NCI-H2081 (cell line): Measurements from ENCODE around the gene ZDHHC14.
"Not testable (repeated sequence)": the region's sequence is repeated elsewhere in the genome, so short reads cannot be mapped to it uniquely, and the experiment has no call there.

Experiments used
- DNase-seq, 2 experiments: peaks; one replicate each; lab custom pipeline; 2025; lab: John Stamatoyannopoulos, UW

ZDHHC14 gene

DNA sequence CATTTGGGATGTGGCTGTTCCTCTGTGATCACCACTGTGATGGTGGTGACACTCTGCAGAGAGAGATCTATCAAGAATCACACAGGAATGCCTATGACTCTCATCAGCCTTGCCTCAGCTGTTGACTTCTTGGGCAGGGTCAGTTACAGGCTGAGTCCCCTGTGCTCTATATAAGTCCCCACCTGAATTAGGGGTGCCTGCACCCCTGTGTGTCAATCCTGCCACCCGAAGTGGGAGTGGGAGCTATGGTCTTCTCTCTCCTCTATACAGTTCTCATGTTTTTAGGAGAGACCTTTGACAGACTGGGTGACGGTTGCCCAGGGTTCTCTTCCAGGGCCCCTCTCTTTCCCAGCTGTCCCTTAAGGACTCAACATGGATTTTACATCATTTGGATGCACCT, 173.8 kb downstream of the ZDHHC14 start:
- DNase-seq: no peak

DNA sequence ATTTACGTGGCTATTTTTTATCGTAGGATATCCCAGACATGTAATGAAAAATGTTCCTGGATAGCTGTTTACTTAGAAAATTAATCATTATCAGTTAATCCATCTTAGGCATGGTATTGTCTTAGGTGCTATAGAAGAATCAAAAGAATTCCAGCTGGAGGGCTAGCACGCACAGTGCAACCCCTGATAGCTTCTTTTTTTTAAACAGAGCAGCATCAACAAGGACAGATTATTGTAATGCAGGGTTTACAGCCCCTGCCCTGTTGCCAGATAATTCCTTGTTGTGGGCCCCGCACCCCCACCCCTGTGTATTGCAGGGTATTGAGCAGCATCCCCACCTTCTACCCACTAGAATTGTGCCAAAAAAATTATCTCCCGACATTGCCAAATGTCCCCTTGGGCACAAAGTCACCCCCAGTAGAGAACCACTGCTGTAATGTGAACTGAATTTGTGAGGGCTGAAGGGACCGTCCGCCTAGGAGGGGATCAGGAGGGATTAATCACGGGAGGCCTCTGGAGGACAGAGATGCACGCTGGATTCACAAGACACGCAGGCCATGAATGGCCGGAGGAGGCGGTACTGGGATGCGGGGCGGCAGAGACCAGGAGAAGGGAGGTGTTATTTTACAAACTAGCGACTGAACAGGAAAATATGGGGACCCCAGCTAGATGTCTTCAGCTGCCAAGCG, 174.6 kb downstream of the ZDHHC14 start:
- DNase-seq: no peak

DNA sequence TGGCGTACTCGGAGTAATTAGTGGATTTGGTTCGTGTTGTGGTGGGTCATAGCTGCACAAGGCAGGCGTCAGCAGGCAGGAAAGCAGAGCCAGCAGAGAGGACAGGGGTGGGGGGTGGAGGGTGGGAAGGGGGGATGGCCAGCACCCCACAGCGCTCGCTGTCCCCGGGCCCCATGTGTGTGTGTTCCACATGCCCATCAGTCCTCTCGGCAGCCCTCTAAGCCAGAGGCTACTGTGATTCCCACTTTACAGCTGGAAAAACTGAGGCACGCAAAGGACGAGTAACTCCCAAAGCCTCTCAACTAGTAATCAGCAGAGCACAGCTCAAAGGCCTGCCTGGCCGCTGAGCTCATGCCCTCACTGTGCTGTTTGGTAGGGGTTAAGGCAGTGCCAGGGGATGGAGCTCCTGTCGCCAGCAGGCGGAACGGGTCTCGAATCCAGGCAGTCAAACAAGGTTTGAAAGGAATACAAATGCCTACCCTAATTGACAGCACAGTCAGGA, 175.2 kb downstream of the ZDHHC14 start:
- DNase-seq: no peak

DNA sequence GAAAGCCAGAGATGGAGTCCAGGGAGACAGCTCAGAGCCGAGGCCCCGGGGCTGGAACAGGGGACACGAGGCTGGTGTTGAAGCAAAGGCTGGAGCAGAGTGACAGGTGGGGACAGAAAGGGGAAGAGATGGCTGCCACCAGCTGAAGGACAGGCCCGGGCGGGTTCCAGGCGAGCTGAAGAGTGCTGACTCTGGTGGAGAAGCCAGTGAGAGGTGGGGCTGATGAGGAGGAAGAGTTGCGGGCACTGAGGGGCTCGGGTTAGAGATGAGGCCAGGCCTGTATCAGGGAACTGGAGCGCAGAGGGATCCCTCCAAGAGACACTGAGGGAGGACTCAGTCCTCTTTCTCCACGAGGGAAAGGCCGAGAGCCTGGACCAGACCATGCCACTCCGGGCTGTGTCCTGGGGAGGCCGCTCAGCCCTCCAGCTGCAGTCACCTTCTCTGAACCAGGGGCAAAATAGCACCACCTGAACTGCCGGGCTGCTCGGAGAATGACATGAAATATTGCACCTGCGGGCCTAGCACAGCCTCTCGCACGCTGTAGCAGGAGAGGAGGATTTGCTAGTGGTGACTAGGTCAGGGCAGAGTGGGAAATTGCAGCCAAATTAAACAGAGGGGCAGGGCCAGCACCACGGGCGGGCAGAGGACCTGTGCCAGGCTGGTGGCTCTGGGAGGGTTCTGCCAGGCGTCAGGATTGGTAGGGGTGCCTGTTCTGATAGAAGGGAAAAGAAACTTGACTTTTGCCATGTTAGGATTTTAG, 175.9 kb downstream of the ZDHHC14 start:
- DNase-seq: peak; percentile 53 to 79

DNA sequence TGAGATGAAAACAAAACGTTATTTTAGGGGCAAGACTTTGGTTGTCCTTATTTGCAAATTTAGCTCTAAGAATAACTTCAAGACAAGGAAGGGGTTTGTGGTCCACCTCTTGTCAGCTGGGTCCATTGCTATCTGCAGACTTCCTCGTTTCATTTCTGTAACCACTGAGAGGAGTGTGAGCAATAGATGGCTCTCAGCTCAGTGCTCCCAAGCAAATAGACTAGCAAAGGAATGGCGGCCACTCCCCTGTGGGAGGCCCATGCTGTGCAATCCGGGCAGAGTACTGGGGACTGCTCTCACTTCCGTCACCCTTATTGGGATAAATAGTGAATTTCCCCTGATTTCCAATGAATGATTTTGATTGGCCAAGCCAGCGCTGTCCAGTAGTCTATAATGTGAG, 176.6 kb downstream of the ZDHHC14 start:
- DNase-seq: no peak

DNA sequence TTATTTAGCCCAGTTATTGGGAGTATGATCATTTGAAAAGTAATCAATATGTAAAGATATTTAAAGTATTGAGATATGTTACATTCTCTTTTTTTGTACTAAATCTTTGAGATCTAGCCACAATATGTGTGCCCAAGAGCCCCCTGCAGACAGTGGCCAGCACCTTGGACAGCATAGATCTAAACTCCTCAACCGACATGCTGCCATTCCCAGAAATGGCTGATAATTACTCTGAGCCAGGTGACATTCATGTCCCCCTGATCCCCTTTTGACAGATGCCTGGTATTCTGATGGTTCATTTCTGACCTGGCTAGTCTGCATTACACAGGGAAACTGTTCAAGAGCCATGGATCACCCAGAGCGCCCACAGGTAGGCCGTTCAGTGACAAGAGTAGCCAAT, 177.1 kb downstream of the ZDHHC14 start:
- DNase-seq: no peak

DNA sequence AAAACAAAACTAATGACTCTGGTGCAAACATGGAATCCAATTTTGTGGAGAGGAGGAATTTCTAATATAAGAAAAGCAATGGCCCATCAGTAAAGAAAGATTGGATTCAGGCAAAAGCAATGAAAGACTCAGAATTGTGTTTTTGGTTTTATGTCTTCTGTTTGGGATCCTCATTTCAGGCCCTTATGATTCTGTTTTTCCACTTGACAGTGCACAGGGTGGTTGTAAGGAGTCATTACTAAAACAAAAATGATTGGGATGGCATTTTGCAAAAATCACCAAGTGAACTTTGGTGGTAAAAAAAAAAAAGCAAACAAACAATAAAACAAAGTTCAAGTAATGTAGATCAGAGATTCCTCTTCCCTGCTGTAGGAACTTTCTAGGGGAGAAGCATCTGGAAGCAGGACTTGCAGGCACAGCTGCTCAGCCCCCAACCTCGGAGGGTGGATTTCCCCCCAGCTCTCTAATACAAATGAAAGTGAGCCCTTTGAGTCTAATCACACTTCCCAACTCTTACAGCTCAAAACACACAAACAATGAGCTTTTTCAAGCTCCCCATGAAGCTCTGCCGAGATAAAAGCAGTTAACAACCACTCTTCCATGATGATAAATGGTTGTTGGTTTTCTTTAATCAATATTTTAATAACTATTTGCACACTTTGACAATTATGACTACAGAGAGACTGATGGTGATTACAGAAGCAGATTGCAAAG, 177.7 kb downstream of the ZDHHC14 start:
- DNase-seq: peak in 1 of 2 experiments; percentile 26

DNA sequence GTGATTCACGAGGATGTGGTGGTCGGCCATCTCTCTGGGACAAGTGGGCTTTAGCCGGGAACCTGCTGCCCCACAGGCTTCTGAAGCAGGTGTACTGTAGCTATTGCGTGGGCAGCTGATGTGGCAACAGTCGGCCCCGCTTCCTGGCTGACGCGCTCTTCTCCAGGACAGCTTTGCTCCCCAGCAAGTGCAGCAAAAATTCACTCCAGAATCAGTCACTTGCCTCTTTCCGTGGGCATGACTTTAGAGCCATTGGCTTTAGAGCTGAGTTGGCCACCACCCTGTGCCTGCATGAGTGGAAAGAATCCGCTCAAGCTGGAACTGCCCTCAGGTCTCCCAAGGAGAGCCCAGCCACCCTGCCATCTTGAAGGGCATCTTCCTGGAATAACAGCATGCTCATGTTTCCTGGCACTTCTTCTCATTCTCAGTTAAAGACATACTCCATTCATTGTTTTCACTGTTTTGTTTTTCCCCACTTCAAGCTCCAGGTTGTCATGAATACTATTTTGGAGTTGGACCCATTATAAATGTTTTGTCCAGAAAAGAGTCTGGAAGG, 178.3 kb downstream of the ZDHHC14 start:
- DNase-seq: peak in 1 of 2 experiments; percentile 26

DNA sequence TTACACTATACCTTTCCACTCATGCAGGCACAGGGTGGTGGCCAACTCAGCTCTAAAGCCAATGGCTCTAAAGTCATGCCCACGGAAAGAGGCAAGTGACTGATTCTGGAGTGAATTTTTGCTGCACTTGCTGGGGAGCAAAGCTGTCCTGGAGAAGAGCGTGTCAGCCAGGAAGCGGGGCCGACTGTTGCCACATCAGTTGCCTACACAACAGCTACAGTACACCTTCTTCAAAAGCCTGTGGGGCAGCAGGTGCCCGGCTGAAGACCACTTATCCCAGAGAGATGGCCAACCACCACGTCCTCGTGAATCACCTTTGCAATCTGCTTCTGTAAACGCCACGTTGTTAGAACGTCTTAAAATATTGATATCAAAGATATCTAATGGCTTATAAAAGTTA, 179.1 kb downstream of the ZDHHC14 start:
- not testable (repeated sequence) for DNase-seq

DNA sequence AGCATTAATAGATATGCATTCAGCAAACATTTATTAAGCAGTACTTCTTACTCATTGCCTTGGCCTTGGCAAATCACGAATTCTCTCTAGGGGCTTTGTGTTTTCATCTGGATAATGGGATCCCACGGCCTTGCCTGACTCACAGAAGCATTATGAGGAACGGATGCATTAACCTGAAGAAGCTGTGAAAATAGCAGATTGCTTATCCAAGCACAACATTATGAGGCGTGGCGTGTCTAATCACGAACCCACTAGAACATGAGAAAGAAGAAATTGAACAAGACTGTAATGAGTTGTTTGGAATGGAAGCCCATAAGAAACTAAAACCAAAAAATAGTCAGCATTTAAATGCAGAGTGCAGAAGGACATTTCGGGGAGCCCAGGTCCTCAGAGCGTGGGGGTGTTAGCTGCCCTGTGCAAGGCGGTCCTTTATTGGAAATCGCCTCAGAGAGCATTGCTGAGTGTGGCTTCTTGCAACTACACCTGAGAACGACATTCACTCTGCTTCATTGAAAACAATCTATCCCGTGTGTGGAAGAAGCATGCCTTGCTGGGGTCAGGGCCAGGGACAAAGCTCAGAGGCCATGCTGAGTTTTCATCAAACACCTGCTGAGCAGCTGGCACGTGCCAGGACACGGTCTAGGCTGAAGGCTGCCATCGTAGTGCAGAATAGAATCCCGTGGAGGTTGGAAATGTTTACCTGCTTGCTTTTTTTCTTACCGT, 179.9 kb downstream of the ZDHHC14 start:
- DNase-seq: peak in 1 of 2 experiments; percentile 55

DNA sequence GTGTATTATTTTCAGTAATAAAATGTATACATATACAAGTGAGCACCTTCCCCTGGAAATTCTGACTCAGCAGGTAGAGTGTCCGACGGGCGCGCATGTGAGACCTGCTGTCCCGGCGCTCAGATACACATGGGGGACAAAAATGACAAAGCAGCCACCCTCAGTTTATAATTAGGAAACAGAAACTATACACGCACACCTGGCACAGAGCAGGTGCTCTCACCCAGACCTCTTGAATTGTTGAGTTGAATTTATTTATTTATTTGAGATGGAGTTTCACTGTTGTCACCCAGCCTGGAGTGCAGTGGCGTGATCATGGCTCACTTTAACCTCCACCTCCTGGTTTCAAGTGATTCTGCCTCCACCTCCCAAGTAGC, 180.4 kb downstream of the ZDHHC14 start:
- DNase-seq: peak in 1 of 2 experiments; percentile 55

DNA sequence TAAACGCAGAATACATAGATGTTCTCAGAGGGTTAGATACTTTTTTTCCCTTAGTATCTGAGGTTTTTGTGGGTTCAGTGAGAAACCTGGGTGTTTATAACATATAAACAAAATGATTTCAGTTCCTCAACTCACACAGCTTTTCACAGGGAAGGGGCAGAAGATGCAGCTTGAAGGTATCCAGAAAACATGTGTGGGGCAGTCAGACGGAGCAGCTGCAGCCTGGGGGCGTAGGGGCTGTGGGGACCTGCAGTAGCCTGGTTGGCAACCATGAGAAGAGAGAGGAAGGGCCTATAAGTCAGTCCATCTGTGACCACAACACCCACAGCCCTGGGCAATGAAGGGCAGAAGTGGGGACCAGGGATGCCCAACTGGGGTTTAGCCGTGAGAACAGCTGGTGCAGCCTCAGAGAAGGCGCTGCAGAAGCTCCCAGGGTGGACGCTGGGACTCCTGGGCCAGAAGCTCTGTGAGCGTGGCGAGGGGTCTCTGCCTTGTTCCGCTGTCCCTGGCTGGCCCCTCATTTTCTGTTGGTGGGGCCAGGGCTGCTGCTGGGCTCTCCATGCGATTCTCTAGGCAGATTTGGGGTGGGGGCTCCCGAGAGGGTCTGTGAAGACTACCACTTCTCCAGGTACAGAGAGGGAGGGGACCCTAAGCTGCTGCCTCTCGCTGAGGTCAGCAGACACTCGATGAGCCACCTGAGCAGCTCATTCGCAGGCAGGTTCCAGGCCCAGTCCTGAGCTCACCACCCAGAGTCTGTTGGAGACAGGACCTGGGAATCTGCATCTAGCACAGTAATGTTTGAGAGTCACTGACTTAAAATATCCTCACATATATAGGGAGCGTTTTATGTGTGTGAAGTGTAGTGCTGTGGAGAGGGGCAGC, 181.2 kb downstream of the ZDHHC14 start:
- DNase-seq: no peak

DNA sequence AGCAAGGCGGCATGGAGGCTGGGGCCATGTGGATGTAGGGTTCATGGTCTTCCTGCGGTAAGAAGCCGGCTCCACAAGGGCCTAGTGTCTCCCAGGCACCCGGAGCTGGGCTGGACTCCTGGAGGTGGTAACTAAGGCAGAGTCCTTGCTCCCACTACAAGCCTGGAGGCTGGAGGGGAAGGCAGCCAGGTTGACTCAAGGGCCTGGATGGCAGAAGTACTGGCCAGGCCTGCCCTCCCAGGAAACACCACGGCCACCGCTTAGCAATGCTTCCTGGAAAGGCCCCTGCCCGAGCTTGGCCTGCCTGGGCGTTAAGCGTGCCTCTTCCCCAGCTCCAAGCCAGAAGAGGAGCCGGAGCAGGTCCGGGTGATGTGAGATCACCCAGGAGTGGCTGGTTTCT, 182.0 kb downstream of the ZDHHC14 start:
- DNase-seq: no peak

DNA sequence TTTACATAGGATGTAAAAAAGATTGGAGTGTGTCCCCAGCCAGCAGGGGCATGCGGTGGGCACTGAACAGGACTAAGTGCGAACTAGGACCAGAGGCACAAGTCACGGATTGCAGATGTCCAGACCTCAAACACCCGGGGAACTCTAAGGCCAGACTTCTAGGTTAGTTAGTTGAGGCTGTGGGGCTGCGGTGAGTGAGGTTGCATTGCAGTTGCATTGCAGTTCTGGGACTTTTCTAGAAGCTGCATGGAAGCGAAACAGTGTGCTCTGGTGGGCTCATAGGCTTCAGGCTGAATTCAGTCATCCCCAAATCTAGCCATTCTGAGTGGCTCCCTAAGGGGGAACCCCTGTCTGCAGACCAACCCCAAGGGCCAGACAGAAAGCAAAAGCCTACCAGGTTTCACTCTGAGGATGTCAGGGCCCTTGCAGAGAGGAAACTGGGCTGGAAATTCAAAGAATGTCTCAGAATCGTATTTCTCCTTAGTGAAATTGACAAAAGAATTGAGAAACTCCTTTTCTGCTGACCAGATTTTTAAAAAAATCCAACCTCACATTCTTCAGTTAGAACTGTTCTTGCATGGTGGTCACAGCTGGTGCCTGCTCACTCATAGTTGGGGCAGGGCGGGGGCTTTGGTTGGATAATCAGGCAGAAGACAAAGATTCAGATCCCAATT, 182.8 kb downstream of the ZDHHC14 start:
- no peak for DNase-seq

DNA sequence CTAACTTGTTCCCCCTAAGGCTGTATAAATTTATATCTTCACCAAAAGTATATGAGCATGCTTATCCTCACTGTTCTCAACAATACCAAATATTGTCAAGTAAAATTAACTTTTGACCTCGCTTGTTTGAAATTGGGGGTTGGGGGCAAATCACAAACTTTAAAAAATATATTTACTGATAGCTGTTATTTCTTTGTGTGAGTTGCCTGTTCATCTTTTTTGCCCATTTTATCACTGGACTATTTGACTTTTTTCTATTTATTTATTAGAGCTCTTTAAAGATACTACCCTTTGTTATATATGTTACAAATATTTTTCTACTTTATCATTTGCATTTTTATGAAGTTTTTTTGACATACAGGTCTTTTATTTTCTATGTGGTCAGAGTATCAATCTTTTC, 187.7 kb downstream of the ZDHHC14 start:
- no peak for DNase-seq

DNA sequence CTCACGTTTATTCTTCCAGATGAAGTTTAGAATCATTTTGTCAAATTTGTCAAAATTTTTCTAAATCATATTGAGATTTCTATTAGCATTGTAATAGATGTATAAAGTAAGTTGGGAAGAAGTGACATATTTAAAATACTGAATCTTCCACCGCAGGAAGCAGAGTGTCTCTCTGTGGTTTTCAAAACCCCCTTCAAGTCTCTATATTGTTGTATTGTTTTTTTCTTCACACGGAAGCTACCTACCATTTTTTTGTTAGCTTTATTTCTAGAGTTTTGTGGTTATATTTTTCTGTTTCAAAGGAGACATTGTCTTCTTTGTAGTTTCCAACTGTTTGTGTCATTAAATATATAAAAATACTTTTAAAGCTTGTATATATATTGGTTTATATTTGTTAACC, 188.6 kb downstream of the ZDHHC14 start:
- no peak for DNase-seq

DNA sequence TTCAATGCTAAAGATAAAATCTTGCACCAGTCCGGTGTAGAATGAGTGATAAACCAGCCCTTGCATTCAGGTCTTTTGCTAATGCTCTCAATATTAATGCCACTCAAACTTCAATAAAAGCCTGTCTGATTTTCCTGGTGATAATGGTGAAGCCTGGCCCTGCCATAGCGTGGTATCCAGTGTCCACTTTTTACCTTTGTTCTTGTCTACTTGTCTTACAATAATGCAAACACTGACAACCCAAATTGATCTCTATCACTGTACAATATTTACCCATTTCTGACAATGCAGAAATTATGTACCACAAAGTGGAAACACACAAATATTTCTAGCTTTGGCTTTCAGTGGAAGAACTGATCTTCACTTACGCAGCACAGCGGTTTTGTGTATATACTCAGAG, 189.1 kb downstream of the ZDHHC14 start:
- no peak for DNase-seq

DNA sequence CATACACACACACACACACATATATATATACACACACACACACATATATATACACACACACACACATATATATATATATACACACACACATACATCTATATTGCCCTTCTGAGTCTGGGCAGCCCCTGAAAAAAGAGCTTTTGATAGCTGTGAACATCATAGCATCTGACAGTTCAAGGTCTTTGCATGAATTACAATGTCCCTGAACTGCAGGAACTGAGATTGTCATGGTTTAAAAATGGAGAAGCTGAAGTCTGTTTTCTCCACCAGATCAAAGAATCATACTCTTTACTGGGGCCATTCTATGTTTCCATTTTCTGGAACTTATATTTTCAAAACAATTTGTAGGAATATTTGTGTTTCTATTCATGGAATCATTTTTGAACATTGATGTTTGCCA, 189.8 kb downstream of the ZDHHC14 start:
- no peak for DNase-seq

DNA sequence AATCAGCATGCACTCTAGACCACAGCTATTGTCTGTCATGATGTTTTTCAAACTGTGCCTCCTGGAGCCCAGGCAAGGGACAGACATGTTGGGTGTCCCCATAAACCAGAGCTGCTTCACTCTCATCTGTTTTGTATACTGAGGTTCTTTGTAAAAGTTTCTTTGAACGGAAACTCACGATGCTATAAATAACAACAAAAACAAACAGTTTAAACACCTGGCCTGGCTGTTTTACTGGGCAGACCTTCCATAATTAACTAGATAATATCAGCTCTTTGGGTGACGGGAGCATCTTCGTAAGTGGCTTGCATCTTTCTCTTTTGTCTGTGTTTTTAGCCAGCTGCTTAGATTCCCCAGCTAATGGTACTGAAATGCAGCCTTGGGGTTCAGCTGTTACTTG, 190.3 kb downstream of the ZDHHC14 start:
- DNase-seq: no peak

DNA sequence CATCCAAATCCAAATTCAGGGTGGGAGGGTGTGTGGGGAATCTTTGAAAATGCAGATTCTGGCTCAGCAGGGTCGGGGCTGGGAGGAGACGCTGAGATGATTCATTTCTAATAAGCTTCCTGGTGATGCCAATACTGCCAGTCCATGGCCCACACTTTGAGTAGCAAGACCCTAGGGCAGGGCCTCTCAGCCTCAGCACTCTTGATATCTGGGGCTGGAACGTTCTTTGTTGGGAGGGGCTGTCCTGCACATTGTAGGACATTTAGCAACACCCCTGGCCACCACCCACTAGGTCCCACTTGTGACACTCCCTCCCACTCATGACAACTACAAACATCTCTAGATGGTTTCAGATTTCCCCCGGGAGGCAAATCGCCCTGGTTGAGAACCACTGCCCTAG, 191.0 kb downstream of the ZDHHC14 start:
- DNase-seq: no peak
